ENCODE results near the gene METTL14. TPM values are rescaled to one million over a fixed set of nuclear protein-coding genes. Genes with fewer than 3 reads are reported as not detected.

Gene METTL14
- total RNA-seq, 1 experiment from 2014 or later: 22.4 TPM

GRCh38 chr4:118712872-118713271 is 27.7 kb downstream of the METTL14 start:
- in situ Hi-C loops (cut with HindIII; ENCODE audit: low pct_unique_long_range_greater_than_20kb, low sequenced_read_pairs) (no loop called here), intact Hi-C loops (cut with micrococcal nuclease; ENCODE audit: unreplicated experiment) (no loop called here)
- ATAC-seq (no peak), DNase-seq (ENCODE audit: low read depth, low spot score) (no peak)
- no peaks in the 10 kb centered on the region for H3K27me3 ChIP-seq (ENCODE audit: control insufficient read depth, insufficient read depth, low read length)
- ChIA-PET POLR2A (no interaction called here), CTCF (no interaction called here)
- no peaks in the 10 kb centered on the region for H3K9me3 ChIP-seq (ENCODE audit: control insufficient read depth, insufficient read depth, low read depth, low read length)
- peaks cover 3% of the 10 kb centered on the region; the same call in 1 of the 2 replicates for H3K36me3 ChIP-seq (ENCODE audit: control insufficient read depth, insufficient read depth, low read length)
- no peaks in the 10 kb centered on the region for H3K4me1 ChIP-seq (ENCODE audit: control insufficient read depth, insufficient read depth, low read length)
- BruUV-seq (replicated peaks): no TSS peak
- TF ChIP-seq POLR2AphosphoS5 (IDR thresholded peaks at IDR 0.05; ENCODE audit: low read depth, low read length) (no peak), CTCF (IDR thresholded peaks at IDR 0.05) (no peak), SIN3A (IDR thresholded peaks at IDR 0.05; ENCODE audit: borderline replicate concordance, insufficient read depth, low read depth, low read length) (no peak), REST (IDR thresholded peaks at IDR 0.05; ENCODE audit: insufficient read depth in 1 of 2, low read depth in 2 of 2, low read length in 1 of 2) (no peak), TCF7L2 (IDR thresholded peaks at IDR 0.05; ENCODE audit: low read depth, low read length) (no peak)
- no peak overlapping the region for H3K27ac ChIP-seq (ENCODE audit: low read length)
- no peak overlapping the region for H3K4me3 ChIP-seq (ENCODE audit: low read depth in 2 of 2, low read length in 2 of 2)

- ChIA-PET CTCF (no interaction called here), POLR2A (no interaction called here)
- intact Hi-C loops (cut with micrococcal nuclease; ENCODE audit: unreplicated experiment) (no loop called here), in situ Hi-C loops (cut with HindIII; ENCODE audit: low pct_unique_long_range_greater_than_20kb, low sequenced_read_pairs) (no loop called here)
- Histone ChIP-seq H3K4me1 (ENCODE audit: control insufficient read depth, insufficient read depth, low read length) (no peaks in the 10 kb centered on the region), H3K4me3 (ENCODE audit: low read depth in 2 of 2, low read length in 2 of 2) (no peak overlapping the region), H3K27ac (ENCODE audit: low read length) (no peak overlapping the region), H3K9me3 (ENCODE audit: control insufficient read depth, insufficient read depth, low read depth, low read length) (no peaks in the 10 kb centered on the region), H3K36me3 (ENCODE audit: control insufficient read depth, insufficient read depth, low read length) (no peaks in the 10 kb centered on the region; the same call in 1 of the 2 replicates), H3K27me3 (ENCODE audit: control insufficient read depth, insufficient read depth, low read length) (no peaks in the 10 kb centered on the region)
- no TSS peak for BruUV-seq (replicated peaks)
- no peak for TF ChIP-seq REST (IDR thresholded peaks at IDR 0.05; ENCODE audit: insufficient read depth in 1 of 2, low read depth in 2 of 2, low read length in 1 of 2)
- TF ChIP-seq POLR2AphosphoS5 (IDR thresholded peaks at IDR 0.05; ENCODE audit: low read depth, low read length): no peak
- no peak for TF ChIP-seq TCF7L2 (IDR thresholded peaks at IDR 0.05; ENCODE audit: low read depth, low read length)
- TF ChIP-seq SIN3A (IDR thresholded peaks at IDR 0.05; ENCODE audit: borderline replicate concordance, insufficient read depth, low read depth, low read length): no peak
- TF ChIP-seq CTCF (IDR thresholded peaks at IDR 0.05): no peak
- DNase-seq (ENCODE audit: low read depth, low spot score) (no peak), ATAC-seq (no peak)
Observed at GRCh38 chr4:118714682-118715081, 29.5 kb downstream of the METTL14 start.

Data from Panc1 (cell line).